Caco-2 (cell line): ENCODE results near the gene NBPF3. TPM values are rescaled to one million over a fixed set of nuclear protein-coding genes. Genes with fewer than 3 reads are reported as not detected.
A peak's percentile ranks its signal among the peaks of the same experiment; 100 is the strongest.

Source experiments
- Bru-seq: library from RNA; stranded (reverse); fragments of 400-500 nt; gene quantifications from one replicate; lab custom pipeline; 2021; lab: Mats Ljungman, UMichigan
- BruChase-seq, 2 experiments: library from RNA; stranded (reverse); fragments of 400-500 nt; gene quantifications; one replicate each; lab custom pipeline; 2021; lab: Mats Ljungman, UMichigan
- BruUV-seq: library from RNA; stranded (reverse); fragments of 400-500 nt; replicated peaks from 2 replicates; lab custom pipeline; 2021; lab: Mats Ljungman, UMichigan
- CTCF ChIA-PET: fragments of 300-600 bp; sonication (Branson Sonifier 250); formaldehyde crosslinking; loops from one replicate; lab custom pipeline; 2022; ENCODE audit warnings: antibody characterized with exemption; lab: Charles Lee
- POLR2A ChIA-PET: fragments of 300-600 bp; sonication (Branson Sonifier 250); formaldehyde crosslinking; loops from one replicate; lab custom pipeline; 2022; ENCODE audit warnings: antibody characterized with exemption; lab: Charles Lee
- DNase-seq, 2 experiments: peaks; one replicate each; pipeline versions ENCODE4 v3.0.0 to v3.0.0-alpha.2; 2020 to 2022
- H3K27me3 ChIP-seq: replicated peaks from 2 replicates; pipeline ENCODE4 v1.6.0; 2011; ENCODE audit warnings: low read length; ENCODE audit not compliant: control insufficient read depth, insufficient read depth
- H3K36me3 ChIP-seq: 2 replicates; pipeline ENCODE4 v1.5.1; 2011; ENCODE audit warnings: low read length; ENCODE audit not compliant: control insufficient read depth, insufficient read depth
- H3K4me1 ChIP-seq: fragments of 250-450 bp; sonication (Bioruptor Pico); 2 replicates; pipeline ENCODE4 v1.5.1; 2020; ENCODE audit warnings: mild to moderate bottlenecking
- H3K4me3 ChIP-seq: 2 replicates; pipeline ENCODE4 v1.5.1; 2011; ENCODE audit warnings: low read depth, mild to moderate bottlenecking, control low read depth, low read length
- H3K9me3 ChIP-seq: fragments of 250-450 bp; sonication (Bioruptor Pico); 2 replicates; pipeline ENCODE4 v1.5.1; 2020; ENCODE audit warnings: mild to moderate bottlenecking, moderate library complexity
- H3K27ac Mint-ChIP-seq: one replicate; pipeline ENCODE4 v1.8.0; 2022; ENCODE audit warnings: mixed read lengths; ENCODE audit not compliant: unreplicated experiment
- H3K27me3 Mint-ChIP-seq: one replicate; pipeline ENCODE4 v1.8.0; 2022; ENCODE audit warnings: mixed read lengths; ENCODE audit not compliant: insufficient read depth, unreplicated experiment
- H3K36me3 Mint-ChIP-seq: one replicate; pipeline ENCODE4 v1.8.0; 2022; ENCODE audit warnings: mild to moderate bottlenecking, mixed read lengths; ENCODE audit not compliant: insufficient read depth, unreplicated experiment
- H3K4me1 Mint-ChIP-seq: one replicate; pipeline ENCODE4 v1.8.0; 2022; ENCODE audit warnings: low read depth, mixed read lengths; ENCODE audit not compliant: unreplicated experiment
- H3K4me3 Mint-ChIP-seq: one replicate; pipeline ENCODE4 v1.8.0; 2022; ENCODE audit warnings: mild to moderate bottlenecking, moderate library complexity, mixed read lengths; ENCODE audit not compliant: unreplicated experiment
- H3K9me3 Mint-ChIP-seq: one replicate; pipeline ENCODE4 v1.8.0; 2022; ENCODE audit warnings: mixed read lengths; ENCODE audit not compliant: unreplicated experiment
- intact Hi-C: fragments of 100-400 bp; cut with micrococcal nuclease; formaldehyde crosslinking; loops from one replicate; pipeline ENCODE4 v1.10.0; 2022; ENCODE audit not compliant: unreplicated experiment
- long read RNA-seq: library from polyadenylated mRNA; stranded (forward); transcript quantifications from one replicate; pipeline ENCODE4 v2.0.0, GENCODE V29; 2022
- total RNA-seq: library from RNA; stranded (reverse); gene quantifications from 2 replicates; pipeline ENCODE4 v1.2.3, GENCODE V29; 2022
- TF ChIP-seq, protein P1 (sequence below), 2 experiments: fragments of 200-600 bp in 1 of 2; IDR thresholded peaks; 1 replicate in 1 of 2; 2 replicates in 1 of 2; pipeline versions ENCODE4 v1.5.1 to v1.8.0; 2011 to 2022; ENCODE audit warnings: antibody characterized with exemption in 1 of 2, control low read depth in 1 of 2, inconsistent platforms in 1 of 2, low read depth in 1 of 2, low read length in 1 of 2, mild to moderate bottlenecking in 1 of 2, moderate library complexity in 1 of 2; ENCODE audit not compliant: insufficient read depth in 1 of 2, severe bottlenecking in 1 of 2, unreplicated experiment in 1 of 2

Gene NBPF3, protein sequence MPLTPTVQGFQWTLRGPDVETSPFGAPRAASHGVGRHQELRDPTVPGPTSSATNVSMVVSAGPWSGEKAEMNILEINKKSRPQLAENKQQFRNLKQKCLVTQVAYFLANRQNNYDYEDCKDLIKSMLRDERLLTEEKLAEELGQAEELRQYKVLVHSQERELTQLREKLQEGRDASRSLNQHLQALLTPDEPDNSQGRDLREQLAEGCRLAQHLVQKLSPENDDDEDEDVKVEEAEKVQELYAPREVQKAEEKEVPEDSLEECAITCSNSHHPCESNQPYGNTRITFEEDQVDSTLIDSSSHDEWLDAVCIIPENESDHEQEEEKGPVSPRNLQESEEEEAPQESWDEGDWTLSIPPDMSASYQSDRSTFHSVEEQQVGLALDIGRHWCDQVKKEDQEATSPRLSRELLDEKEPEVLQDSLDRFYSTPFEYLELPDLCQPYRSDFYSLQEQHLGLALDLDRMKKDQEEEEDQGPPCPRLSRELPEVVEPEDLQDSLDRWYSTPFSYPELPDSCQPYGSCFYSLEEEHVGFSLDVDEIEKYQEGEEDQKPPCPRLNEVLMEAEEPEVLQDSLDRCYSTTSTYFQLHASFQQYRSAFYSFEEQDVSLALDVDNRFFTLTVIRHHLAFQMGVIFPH
- total RNA-seq (14.3 and 14.9 TPM in 2 replicates), Bru-seq, nascent RNA (percentile 60 among the genes with signal in this experiment), BruChase-seq, experiment 1, labeled RNA remaining after a 2-hour chase (percentile 64 among the genes with signal in this experiment), BruChase-seq, experiment 2, labeled RNA remaining after a 6-hour chase (percentile 60 among the genes with signal in this experiment)
- long read RNA-seq, full-length matches to known transcripts: 5 of 31 reads
- long read RNA-seq, partial matches to known transcripts: 0 of 31 reads
- long read RNA-seq, other reads (novel, unspliced or antisense): 26 of 31 reads

- no peaks in the 10 kb centered on the region for H3K27me3 ChIP-seq
- H3K36me3 ChIP-seq: no peaks in the 10 kb centered on the region
- Mint-ChIP-seq H3K27ac (peak within 1 kb of the TSS; percentile 92), H3K27me3 (no peaks in the 10 kb centered on the region), H3K4me1 (no peaks in the 10 kb centered on the region), H3K9me3 (no peaks in the 10 kb centered on the region), H3K4me3 (peak within 1 kb of the TSS; percentile 96), H3K36me3 (no peaks in the 10 kb centered on the region)
- H3K4me1 ChIP-seq: no peaks in the 10 kb centered on the region
- POLR2A ChIA-PET: no interaction called here
- no TSS peak for BruUV-seq
- intact Hi-C loops: no loop called here
- TF ChIP-seq, protein P1, sequence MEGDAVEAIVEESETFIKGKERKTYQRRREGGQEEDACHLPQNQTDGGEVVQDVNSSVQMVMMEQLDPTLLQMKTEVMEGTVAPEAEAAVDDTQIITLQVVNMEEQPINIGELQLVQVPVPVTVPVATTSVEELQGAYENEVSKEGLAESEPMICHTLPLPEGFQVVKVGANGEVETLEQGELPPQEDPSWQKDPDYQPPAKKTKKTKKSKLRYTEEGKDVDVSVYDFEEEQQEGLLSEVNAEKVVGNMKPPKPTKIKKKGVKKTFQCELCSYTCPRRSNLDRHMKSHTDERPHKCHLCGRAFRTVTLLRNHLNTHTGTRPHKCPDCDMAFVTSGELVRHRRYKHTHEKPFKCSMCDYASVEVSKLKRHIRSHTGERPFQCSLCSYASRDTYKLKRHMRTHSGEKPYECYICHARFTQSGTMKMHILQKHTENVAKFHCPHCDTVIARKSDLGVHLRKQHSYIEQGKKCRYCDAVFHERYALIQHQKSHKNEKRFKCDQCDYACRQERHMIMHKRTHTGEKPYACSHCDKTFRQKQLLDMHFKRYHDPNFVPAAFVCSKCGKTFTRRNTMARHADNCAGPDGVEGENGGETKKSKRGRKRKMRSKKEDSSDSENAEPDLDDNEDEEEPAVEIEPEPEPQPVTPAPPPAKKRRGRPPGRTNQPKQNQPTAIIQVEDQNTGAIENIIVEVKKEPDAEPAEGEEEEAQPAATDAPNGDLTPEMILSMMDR (IDR thresholded peaks at IDR 0.05; ENCODE audit: insufficient read depth in 1 of 2, low read depth in 1 of 2, low read length in 1 of 2, severe bottlenecking in 1 of 2, unreplicated experiment in 1 of 2): no peak
- CTCF ChIA-PET: interaction anchor here (0.7 to 1.8 kb wide), 2 partner anchors 70 to 188 kb away, joined by 3 to 6 read pairs; no protein-coding TSS in a partner anchor
- no peaks in the 10 kb centered on the region for H3K9me3 ChIP-seq
- peak within 1 kb of the TSS; percentile 90 for H3K4me3 ChIP-seq
- DNase-seq: peak; percentile 94
These were observed at the start of gene NBPF3 for GRCh38 chr1:21439721-21440629. TSS of gene NBPF3 (plus strand) at chr1:21440137. CDS start at chr1:21445087, 4,950 bp downstream.

DNA sequence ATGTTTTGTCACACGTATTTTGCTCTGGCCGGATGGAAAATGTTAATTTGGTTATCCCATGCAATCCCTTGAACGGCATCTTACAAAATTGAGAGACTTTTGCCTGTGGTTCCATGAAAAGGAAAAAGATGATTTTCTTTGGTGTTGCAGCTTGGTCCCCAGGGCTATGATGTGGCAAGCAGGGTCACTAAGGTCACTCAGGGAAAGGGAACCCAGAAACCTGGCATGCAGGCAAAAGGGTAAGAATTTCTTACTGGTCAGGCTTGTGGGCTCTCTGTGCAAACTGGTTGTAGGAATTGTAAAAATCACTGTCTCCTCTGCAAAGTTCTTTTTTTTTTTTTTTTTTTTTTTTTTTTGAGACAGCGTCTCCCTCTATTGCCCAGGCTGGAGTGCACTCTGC lies 48.4 kb upstream of the NBPF3 start:
- Mint-ChIP-seq H3K9me3 (no peaks in the 10 kb centered on the region), H3K4me3 (no peak overlapping the region), H3K36me3 (no peaks in the 10 kb centered on the region), H3K4me1 (no peaks in the 10 kb centered on the region), H3K27ac (no peak overlapping the region), H3K27me3 (no peaks in the 10 kb centered on the region)
- no TSS peak for BruUV-seq
- Histone ChIP-seq H3K4me3 (no peak overlapping the region), H3K4me1 (no peaks in the 10 kb centered on the region), H3K27me3 (no peaks in the 10 kb centered on the region), H3K9me3 (no peaks in the 10 kb centered on the region), H3K36me3 (no peaks in the 10 kb centered on the region)
- ChIA-PET CTCF (interaction anchor here (0.6 to 0.7 kb wide), 3 partner anchors 601 to 745 kb away, joined by 3 to 4 read pairs (median 3); no protein-coding TSS in a partner anchor), POLR2A (no interaction called here)
- intact Hi-C loops: no loop called here
- TF ChIP-seq, protein P1 (IDR thresholded peaks at IDR 0.05; ENCODE audit: insufficient read depth in 1 of 2, low read depth in 1 of 2, low read length in 1 of 2, severe bottlenecking in 1 of 2, unreplicated experiment in 1 of 2): no peak
- DNase-seq: no peak
